ENCODE results near the gene CLIC3.

Gene CLIC3

GRCh38 chr9:136975644-136976043 lies 20.7 kb downstream of the CLIC3 start:
- H3K4me3 ChIP-seq (replicated peaks in 1 of 2; ENCODE audit: low read depth in 2 of 2, low read length in 2 of 2) = no peak overlapping the region
- TF ChIP-seq, protein P1, sequence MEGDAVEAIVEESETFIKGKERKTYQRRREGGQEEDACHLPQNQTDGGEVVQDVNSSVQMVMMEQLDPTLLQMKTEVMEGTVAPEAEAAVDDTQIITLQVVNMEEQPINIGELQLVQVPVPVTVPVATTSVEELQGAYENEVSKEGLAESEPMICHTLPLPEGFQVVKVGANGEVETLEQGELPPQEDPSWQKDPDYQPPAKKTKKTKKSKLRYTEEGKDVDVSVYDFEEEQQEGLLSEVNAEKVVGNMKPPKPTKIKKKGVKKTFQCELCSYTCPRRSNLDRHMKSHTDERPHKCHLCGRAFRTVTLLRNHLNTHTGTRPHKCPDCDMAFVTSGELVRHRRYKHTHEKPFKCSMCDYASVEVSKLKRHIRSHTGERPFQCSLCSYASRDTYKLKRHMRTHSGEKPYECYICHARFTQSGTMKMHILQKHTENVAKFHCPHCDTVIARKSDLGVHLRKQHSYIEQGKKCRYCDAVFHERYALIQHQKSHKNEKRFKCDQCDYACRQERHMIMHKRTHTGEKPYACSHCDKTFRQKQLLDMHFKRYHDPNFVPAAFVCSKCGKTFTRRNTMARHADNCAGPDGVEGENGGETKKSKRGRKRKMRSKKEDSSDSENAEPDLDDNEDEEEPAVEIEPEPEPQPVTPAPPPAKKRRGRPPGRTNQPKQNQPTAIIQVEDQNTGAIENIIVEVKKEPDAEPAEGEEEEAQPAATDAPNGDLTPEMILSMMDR (IDR thresholded peaks at IDR 0.05; ENCODE audit: low read depth, low read length) = peak; percentile 2
- no peak for DNase-seq (ENCODE audit: low read depth in 2 of 2)

- TF ChIP-seq, protein P1 (IDR thresholded peaks at IDR 0.05; ENCODE audit: low read depth, low read length) = no peak
- DNase-seq (ENCODE audit: low read depth in 2 of 2) = no peak
- no peak overlapping the region for H3K4me3 ChIP-seq (replicated peaks in 1 of 2; ENCODE audit: low read depth in 2 of 2, low read length in 2 of 2)
Measured at GRCh38 chr9:136974817-136975535, 21.4 kb downstream of the CLIC3 start.

DNA sequence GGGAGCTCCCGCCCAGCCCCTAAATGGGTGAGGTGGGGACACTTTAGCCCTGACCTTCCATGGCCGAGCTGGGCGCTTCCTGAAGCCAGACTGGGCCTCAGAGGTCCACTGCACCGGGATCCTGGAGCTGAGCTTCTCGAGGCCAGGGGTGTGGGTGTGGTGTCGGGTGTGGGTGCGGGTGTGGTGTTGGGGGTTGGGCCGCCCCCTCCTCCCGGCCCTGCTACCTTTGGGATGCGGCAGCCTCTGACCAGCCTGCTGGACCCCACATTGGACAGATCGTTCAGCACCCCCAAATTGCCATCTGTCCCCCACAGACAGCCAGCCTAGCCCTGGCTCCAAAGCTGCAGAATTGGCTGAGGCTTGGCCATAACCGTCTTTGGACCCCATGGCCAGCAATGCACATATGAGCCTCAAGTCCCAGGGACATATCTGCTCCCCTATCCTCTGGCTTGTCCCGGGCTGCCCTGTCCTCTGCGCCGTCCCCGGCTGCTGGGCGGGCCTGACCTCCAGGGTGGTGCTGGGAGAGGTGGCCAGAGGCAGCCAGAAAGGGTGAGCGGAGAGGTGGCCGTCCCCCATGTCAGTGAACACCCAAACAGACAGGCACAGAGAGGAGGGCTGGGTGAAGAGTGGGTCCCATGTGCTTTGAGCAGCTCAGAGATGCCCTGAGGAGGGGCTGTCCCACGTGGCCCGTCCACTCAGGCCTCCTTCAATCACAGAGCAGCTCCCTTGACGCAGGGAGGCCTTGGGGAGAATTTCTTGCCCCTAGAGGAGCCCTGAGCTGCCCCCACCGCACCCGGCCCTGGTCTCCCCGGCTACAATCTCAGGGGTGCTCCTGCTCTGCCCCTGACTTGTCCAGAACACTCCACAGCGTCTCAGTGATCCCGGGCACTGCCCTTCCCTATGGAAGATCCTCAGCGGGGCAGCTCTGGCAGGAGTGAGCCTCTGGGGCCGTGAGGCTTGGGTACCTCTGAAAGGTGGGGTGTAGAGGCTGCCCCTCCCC lies 22.4 kb downstream of the CLIC3 start:
- TF ChIP-seq, protein P1 (IDR thresholded peaks at IDR 0.05; ENCODE audit: low read depth, low read length) = no peak
- H3K4me3 ChIP-seq (replicated peaks in 1 of 2; ENCODE audit: low read depth in 2 of 2, low read length in 2 of 2) = no peak overlapping the region
- no peak for DNase-seq (ENCODE audit: low read depth in 2 of 2)

- TF ChIP-seq, protein P1 (IDR thresholded peaks at IDR 0.05; ENCODE audit: low read depth, low read length) = no peak
Measured at GRCh38 chr9:136972743-136973142, 23.6 kb downstream of the CLIC3 start.

DNA sequence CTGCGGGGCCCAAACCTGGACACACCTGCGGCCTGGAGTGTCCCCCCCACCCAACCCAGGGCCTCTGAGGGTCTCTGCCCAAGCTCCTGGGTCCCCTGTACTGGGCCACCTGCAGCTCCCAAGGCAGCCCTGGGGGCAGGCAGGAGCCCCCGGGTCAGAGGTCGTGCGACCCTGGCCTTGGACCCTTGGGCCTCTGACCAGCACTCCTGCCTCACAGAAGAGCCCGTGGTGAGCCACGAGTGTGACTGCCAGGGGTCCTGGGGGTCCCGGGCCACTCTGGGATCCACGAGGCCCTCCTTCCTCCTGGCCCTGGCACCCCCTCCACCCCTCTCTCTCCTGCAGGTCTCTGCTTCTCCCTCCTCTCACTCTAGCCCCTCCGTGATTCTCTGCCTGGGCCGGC lies 24.0 kb downstream of the CLIC3 start:
- no peak for DNase-seq (ENCODE audit: low read depth in 2 of 2)
- no peak overlapping the region for H3K4me3 ChIP-seq (replicated peaks in 1 of 2; ENCODE audit: low read depth in 2 of 2, low read length in 2 of 2)
- TF ChIP-seq, protein P1 (IDR thresholded peaks at IDR 0.05; ENCODE audit: low read depth, low read length) = no peak

More at GRCh38 chr9:136972743-136973142, 23.6 kb downstream of the CLIC3 start:
- H3K4me3 ChIP-seq (replicated peaks in 1 of 2; ENCODE audit: low read depth in 2 of 2, low read length in 2 of 2) = no peak overlapping the region
- DNase-seq (ENCODE audit: low read depth in 2 of 2) = no peak

DNA sequence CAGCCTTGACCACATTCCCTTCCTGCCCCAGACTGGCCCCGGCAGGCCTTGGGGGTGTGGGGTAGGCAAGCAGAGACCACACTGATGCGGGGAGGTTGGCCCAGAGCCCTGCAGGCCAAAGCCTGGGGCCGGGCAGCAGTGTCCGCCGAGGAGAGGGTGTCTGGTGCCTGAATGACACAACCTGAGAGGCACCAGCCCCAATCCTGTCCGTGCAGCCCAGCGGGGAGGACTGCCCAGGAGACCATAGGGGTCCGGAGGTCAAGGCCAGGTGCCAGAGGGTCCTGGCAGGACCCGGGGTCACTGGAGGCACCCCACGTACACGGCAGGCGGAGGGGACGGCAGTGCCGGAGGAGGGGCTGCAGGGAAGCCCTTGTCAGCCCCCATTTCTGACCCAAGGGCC lies 24.6 kb downstream of the CLIC3 start:
- no peak overlapping the region for H3K4me3 ChIP-seq (replicated peaks in 1 of 2; ENCODE audit: low read depth in 2 of 2, low read length in 2 of 2)
- no peak for DNase-seq (ENCODE audit: low read depth in 2 of 2)
- TF ChIP-seq, protein P1 (IDR thresholded peaks at IDR 0.05; ENCODE audit: low read depth, low read length) = no peak

All from cardiac fibroblast (primary cell).